GM18873 (cell line): Measurements from ENCODE around the gene ZNF697.
"Not testable (repeated sequence)": the region's sequence is repeated elsewhere in the genome, so short reads cannot be mapped to it uniquely, and the experiment has no call there.

Source experiments
- ATAC-seq: cut with Tn5 transposase; IDR thresholded peaks from one replicate; pipeline ENCODE4 v1.9.1; 2021; ENCODE audit warnings: mild to moderate bottlenecking, moderate library complexity, moderate number of reproducible peaks; ENCODE audit not compliant: unreplicated experiment, low FRiP score

ZNF697 gene

DNA sequence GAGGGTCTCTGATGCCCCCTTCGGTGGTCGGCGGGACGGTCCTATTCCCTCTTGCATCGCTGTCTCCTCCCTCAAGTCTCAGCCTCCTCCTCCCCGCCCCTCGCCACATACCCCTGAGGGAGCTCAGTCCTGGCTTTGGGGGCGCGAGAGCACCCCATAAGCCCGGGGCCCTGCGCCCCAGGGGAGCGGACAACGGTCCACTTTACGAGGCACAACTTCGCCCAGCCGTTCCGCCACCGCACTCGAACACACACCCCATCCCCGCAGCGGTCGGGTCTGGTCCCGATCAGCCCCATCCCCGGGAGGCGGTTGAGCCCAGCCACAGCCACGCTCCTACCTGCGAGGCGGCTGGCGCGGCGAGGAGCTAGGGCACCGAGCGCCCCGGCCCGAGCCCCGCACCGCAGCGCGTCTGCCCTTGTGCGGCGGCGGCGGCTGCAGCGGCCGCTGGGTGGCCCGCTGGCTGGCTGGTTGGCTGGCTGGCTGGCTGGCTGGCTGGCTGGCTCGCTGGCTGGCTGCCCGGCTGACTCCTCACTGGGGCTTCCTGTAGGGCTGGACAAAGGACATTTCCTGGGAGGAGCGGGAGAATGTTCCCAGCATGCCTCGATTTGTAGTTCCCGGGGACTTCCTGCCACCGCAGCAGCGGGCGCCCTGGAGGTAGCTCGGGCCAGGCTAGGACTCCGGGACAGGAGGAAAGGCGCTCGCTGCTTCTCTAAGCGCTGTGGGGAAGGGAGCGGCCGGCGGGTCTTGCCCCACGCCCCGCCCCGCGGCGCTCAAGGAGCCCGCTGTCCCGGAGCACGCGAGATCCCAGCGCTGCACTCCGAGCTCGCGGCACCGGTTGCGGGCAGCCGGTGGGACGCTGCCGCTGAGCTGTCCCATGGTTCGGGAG lies at the start of gene ZNF697:
ZNF697 (minus strand) TSS at position 533 of the 886 bp plus-strand sequence. CDS start 22,166 bp downstream, outside the sequence.
- peak; percentile 56 for ATAC-seq

DNA sequence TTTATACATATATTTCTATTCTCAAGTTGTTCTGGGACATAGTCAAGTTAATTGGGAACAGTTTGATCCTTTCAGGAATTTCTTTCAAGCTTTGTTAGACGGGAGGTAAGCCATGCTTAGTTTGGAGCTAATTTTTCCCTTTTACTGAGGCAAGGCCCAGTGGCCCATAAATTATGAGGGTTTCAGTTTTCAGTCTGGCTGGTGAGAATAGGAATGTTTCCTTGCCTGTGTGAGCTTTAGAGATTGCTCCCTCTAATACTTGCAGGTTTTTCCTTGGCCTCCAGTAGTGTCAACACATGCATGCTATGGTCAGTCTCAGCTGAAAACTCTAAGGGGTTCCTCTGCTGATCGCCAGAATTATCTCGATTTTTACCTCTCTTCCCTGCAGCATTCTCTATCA lies 49.5 kb upstream of the ZNF697 start:
- ATAC-seq = no peak

DNA sequence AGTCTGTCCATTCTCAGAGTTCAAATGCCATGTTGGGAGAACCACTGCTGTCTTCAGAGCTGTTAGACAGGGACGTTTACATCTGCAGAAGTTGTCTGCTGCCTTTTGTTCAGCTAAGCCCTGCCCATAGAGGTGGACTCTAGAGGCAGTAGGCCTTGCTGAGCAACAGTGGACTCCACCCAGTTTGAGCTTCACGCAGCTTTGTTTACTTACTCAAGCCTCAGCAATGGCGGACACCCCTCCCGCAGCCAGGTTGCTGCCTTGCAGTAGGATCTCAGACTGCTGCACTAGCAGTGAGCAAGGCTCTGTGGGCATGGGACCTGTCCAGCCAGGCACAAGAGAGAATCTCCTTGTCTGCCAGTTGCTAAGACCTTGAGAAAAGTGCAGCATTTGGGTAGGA lies 48.8 kb upstream of the ZNF697 start:
- ATAC-seq = not testable (repeated sequence)

DNA sequence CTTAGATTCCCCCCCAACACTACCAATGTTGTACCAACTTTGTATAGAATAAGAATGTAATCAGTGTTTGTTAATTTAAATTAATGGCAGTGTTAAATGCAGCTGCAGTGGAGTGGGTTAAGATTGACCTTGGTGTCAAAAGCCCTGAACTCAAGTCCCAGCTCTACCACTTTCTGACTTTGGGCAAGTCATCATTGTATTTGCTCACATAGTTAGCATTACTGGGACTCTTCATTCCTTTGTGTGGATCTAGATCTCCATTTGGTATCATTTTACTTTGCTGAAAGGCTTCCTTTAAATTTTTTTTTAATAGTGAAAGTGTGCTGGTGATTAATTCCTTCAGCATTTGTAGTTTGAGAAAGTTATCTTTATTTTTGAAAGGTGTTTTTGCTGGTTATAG lies 41.4 kb upstream of the ZNF697 start:
- no peak for ATAC-seq

DNA sequence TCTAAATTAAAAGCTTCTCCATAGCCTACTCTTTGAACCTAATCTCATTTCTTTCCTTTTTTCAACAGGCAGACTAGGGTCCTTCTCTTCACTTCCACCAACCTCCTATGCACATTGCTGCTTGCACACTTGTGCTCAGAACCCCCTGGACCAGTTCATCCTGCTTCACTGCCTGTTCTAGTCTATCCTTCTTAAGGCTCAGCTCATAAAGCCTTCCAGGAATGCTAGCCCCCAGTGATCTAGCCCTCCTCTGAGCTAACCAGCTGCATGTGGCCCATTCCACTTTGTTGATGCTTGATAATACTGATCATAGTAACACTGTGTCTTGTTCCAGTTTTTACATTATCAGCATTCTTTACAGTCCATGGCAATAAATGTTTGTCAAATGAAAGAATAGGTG lies 40.7 kb upstream of the ZNF697 start:
- no peak for ATAC-seq

DNA sequence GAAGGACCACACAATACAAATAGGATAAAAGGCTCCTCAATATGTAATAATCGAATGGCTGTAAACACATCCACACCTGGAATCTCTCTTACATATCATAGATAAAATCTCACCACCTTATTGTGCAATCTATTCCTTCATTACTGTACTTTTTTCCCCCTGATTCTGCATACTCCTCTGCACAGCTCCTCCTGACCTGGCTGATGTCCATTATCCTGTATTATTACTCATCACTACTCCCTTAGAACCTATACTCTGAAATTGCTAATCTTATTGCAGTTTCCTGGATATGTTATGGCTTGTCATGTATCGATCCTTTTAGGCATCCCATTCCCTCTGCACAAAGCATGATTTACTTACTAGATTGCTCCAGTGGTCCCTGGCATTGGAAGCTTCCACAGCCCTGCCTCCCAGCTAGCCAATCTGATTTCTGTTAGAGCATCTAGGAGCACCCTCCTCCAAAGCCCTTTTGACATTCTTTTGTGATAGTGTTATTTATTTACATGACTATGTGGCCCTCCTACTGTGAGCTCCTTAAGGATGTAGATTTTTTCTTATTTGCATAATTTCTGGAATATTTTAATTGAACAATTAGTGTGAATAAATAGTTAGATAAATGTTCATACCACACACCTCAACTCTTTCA lies 39.5 kb upstream of the ZNF697 start:
- no peak for ATAC-seq

DNA sequence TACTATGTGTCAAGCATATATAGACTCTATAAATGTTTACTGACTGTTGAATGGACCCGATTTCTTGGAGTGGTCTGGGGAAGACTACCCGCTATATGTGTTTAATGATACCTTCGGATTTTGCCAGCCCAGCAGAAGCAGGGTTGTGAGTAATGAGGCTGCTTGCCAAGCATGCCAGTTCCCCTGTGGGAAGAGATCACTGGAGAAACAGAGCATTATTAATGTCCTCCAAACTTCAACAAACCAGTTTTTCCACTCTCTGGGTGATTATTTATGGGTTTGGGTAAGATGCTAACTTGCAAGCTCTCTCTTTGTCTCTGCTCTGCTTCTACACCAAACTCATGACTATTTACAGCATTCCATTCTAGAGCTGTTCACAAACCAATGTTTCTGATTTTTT lies 38.6 kb upstream of the ZNF697 start:
- ATAC-seq = no peak

DNA sequence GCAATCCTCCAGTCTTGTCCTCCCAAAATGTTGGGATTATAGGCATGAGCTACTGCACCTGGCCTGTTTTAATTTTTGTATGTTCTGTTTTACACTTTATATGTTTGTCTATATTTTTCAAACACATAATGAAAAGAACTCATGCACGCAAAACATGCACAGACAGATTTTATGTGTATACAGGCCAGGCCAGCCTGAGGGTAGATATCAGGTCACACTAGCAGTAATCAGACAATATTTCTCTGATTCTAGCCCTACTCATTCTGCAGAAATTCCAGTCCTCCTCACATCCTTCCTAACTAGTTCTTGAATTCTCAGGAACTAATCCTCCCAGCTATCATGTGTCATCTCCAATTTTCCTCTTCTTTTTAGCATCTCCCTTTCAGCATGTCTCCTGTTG lies 35.8 kb upstream of the ZNF697 start:
- ATAC-seq = no peak

DNA sequence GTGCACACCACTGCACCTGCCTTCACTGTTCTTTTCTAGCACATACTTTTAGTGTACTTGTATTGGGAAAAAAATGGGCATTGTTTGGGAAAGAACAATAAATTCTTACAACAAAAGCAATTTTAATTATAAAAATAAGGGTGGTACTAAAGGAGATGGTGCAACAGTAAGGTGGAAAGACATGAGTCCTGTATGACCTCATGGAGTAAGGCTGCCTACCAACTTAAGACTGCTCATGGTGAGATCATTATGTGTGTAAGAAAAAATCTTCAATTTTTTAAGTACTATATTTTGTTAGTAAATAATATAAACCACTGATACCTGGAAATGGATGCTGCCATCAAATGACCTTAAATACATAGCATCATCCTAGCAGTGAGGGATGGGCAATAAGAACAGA lies 34.1 kb upstream of the ZNF697 start:
- no peak for ATAC-seq

DNA sequence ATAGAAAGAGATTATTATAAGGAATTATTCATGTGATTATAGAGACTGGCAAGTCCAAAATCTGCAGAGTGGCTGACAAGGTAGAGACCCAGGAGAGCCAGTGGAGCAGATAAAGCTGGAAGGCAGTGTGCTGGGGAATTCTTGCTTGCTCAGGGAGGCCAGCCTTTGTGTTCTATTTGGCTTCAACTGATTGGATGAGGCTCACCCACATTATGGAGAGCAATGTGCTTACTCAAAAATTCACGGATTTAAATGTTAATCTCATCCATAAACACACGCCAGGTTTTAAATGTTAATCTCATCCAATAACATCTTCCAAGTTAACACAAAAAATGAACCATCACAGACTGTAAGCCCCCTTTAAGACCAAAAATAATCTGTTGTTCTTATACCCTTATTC lies 33.5 kb upstream of the ZNF697 start:
- no peak for ATAC-seq

DNA sequence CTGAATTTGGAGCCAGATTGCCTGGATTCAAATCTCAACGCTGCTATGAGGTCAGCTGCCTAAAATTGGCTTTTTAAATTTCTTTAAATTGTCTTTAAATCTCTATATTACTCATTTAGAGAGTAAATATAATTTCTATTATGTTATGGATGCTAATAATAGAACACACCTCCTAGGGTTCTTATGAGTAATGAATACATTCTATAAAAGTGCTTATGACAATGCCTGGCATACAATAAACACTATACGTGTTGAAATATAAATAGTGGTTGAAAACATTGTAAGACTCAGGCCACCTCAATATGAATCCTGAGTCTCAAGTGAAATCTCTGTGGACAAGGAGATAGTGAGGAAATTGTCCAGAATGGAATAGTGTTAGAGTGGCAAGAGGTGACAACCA lies 32.7 kb upstream of the ZNF697 start:
- ATAC-seq = no peak

DNA sequence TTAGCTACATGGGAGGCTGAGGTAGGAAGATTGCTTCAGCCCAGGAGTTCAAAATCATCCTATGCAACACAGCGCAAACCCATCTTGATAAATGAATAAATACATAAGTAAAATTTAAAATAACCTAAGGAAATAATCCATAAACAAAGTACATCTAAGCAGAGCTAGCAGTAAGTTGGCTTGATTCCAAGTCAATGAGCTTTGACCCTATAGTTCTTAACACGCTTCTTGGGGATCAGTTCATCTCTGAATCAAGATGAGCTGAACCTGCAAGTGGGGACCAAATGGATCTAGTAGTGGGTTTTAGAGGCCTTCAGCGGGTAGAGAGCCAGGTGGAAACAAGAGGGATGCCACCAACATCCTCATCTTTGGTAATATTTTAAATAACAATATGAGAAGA lies 32.1 kb upstream of the ZNF697 start:
- ATAC-seq = no peak

DNA sequence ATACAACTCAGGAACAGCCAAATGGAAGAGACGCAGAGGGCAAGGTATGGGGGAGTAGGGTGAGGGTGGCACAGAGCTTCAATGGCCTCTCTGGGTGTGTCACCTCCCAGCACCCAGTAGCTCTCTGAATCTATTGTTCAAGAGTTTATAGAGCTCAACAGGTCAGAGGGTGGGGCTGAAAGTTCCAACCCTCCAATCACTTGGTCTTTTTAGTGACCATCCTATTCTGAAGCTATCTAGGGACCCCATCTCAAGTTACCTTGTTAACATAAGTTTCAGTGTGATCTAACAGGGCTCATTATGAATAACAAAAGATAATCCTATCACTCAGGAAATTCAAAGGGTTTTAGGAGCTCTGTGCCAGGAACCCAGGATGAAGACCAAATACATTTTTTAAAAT lies 31.2 kb upstream of the ZNF697 start:
- no peak for ATAC-seq

DNA sequence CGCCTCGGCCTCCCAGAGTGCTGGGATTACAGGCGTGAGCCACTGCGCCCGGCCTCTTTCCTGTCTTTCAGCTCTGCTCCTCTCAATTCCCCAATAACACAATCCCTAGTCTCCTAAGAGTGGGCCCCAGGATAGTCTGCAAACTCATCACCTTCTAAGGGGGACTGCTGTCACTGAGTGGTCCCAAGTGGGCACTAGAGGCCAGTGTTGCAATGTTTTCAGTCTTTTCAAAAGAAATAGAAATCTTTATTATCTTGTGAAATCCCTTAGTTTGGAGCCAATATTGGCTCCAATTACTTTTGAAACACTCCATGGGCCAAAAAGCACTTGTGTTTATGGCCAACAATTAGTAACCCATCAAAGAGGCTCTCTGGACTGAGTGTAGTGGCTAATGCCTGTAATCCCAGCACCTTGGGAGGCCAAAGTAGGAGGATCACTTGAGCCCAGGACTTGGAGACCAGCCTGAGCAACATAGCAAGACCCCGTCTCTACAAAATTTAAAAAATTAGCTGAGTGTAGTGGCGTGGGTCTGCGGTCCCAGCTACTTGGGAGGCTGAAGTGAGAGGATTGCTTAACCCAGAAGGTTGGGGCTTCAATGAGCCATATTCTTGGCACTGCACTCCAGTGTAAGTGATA lies 28.6 kb upstream of the ZNF697 start:
- ATAC-seq = no peak

DNA sequence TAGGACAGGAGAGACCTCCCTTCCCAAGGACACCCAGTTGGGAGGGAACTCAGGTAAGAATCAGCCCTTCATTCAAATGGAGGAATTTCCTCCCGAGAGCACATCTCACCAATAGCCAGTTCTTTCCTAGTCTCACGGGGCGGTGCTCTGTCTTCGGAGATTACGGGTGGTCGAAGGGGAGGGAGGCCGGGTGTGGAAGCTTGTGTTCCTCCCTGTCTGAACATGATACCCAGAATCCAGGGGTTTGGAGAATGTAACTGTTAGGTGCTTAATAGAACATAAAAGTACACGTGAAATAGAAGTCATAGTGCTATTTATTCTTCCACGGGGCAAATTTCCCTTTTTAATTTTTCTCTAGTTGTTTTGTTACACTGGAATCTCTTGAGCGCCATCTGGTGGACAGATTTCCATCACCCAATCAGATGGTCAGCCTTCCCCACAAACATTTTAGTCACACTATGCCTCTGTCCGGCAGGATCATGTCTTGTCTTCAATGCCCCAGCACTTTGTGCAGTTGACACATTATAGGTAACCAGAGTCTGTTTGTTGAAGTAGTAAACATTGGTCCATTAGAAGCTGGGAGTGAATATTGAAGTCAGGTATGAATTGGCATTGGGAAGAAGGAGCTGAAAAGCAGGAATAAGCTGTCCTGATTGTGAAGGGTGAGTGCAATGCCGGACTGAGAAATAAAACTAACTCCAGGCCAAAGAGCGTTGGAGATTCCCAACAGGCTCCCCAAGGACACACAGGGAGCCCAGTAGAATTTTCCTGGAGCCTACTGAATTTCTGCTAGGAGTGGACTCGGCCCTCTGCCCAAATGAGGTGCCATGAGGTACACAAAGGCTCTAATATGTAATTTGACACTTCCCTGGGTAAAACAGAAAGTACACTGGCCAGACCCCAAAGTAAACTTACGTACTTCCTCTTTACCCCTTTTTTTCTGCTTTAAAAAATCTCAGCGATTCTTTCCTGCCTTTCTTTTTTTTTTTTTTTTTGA lies 27.6 kb upstream of the ZNF697 start:
- no peak for ATAC-seq

DNA sequence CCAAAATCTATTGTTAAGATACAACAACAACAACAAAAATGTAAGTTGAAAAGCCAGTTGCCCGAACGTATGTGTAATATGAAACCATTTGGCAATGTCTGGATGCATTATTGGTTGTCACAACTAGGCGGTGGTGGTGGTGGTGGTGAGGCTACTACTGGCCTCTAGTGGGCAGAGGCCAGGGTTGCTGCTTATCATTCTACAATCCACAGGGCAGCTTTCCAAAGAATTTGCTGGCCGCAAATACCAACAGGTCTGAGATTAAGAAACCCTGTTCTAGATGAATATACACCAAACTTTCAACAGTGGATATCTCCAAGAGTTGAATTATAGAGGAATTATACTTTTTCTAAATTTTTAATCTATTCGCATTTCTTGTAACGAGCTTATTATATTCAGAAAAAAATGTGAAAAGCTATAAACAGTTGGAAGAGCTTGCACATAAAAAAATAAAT lies 26.8 kb upstream of the ZNF697 start:
- ATAC-seq = no peak

DNA sequence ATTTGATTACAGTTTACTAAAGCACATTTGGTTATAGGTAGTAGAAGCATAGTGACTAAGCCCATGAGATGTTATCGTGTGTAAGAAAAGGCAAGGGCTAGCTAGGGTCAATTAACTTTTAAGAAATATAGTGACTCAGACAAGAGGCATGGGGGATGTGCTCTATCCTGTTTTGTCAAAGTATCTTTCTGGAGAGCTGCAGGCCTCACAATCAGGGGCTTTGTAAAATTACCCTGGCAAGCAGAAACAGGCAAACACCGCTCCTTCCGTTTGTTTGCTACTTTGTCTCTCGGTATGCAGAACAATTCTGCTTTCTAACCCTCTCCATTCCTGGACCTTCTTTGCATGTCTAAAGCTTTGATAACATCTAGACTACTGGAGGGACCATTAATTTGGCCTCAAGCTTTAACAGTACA lies 26.1 kb upstream of the ZNF697 start:
- no peak for ATAC-seq

DNA sequence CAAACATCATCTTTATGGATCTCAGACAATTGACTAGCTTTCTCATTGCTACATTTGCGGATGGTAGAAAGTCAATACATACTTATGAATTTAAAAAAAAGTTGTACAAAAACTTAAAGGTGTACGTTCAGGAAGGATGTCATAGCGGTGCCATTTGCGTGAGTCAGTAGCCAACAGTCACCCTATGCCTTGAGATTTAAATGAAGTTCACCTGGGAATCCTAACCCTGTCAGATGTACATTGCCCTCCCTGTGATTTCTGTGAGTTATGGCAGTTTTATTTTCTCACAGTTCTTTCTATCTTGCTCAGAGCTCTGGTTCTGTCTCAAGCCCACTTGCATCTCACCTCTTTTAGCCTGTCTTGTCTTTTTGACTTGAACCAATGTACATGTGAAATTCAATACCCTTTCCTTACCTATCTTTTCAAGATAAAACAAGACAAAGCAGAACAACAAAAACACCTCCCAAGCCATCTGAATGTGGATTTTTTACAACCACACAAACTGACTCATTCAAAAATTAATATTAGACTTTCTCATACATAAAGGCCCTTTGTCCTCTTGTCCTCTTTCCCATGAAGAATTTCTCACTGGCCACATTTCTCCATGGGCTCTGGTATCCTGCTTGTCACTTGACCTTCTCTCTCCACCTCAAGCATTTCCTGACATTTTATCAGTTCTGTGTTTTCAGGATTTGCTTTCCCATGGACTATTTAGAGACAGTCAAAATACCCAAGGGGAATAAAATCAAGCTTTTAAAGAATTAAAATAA lies 25.3 kb upstream of the ZNF697 start:
- no peak for ATAC-seq

DNA sequence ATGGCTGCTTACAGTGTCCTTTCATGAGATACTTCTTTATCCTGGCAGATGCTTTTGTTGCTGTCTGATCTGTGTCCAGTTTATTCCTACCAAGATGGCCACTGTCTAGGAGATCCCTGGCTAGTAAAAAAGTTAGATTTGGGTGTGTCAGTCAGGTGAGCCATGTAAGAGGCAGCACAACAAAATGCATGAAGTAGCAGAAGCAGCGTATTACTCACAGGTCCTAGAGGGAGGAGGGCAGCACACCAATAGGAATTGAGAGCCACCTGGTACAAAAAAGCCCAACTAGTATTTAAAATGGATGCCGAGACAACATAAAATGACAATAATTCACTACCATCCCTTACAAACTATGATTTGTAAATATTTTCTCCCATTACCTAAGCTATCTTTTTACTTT lies 22.8 kb upstream of the ZNF697 start:
- ATAC-seq = no peak
